Psoas muscle (tissue), 8 donors: ENCODE measurements around the gene DTNA. TPM values are rescaled to one million over a fixed set of nuclear protein-coding genes. Genes with fewer than 3 reads are reported as not detected.

Experiments used
- ATAC-seq, 4 donors: fragments of 200-7000 bp; cut with Tn5 transposase; one replicate each; pipeline ENCODE4 v1.9.1; 2020; ENCODE audit warnings: moderate library complexity in 3 of 4, mild to moderate bottlenecking in 2 of 4
- DNase-seq, 2 donors: peaks; one replicate each; pipeline ENCODE4 v3.0.0-alpha.2; 2020
- H3K27ac ChIP-seq: fragments of 200-600 bp; one replicate; pipeline ENCODE4 v1.8.0; 2022
- H3K27me3 ChIP-seq, 3 donors: fragments of 200-600 bp in 1 of 3; one replicate each; pipeline versions ENCODE4 v1.6.1 to v1.8.0; 2013 to 2022; ENCODE audit warnings: low read length in 2 of 3, mild to moderate bottlenecking in 2 of 3, moderate library complexity in 1 of 3; ENCODE audit not compliant: insufficient read depth in 3 of 3
- H3K36me3 ChIP-seq, 2 donors: fragments of 200-600 bp in 1 of 2; one replicate each; pipeline versions ENCODE4 v1.6.1 to v1.8.0; 2013 to 2022; ENCODE audit warnings: low read depth in 1 of 2, mild to moderate bottlenecking in 1 of 2, moderate library complexity in 1 of 2; ENCODE audit not compliant: insufficient read depth in 1 of 2
- H3K4me1 ChIP-seq: fragments of 200-600 bp; one replicate; pipeline ENCODE4 v1.8.0; 2022
- H3K4me3 ChIP-seq: fragments of 200-600 bp; one replicate; pipeline ENCODE4 v1.8.0; 2022; ENCODE audit warnings: mild to moderate bottlenecking
- H3K9me3 ChIP-seq: fragments of 200-600 bp; one replicate; pipeline ENCODE4 v1.8.0; 2022
- CTCF ChIP-seq: fragments of 200-600 bp; IDR thresholded peaks from one replicate; pipeline ENCODE4 v1.8.0; 2022; ENCODE audit warnings: antibody characterized with exemption
- WGBS, 3 donors: extraction: QIAGEN DNeasy Blood & Tissue Kit; methylation state at CpG; one replicate each; pipeline versions ENCODE4 v1.1.6 to v1.1.7; 2013; 5-methylcytosine and 5-hydroxymethylcytosine counted together
- intact Hi-C, 2 donors: fragments of 100-400 bp; cut with DNase I; formaldehyde crosslinking; loops; one replicate each; pipeline versions ENCODE4 v1.11.0 to v1.14.2; 2022
- polyA plus RNA-seq, 3 donors: library from polyadenylated mRNA; stranded (reverse); fragments of 200-250 nt; gene quantifications; one replicate each; pipeline ENCODE4 v1.2.3, GENCODE V29; 2013
- total RNA-seq, 4 donors: library from RNA; stranded (reverse); fragmentation: NEBNext Ultra II Directional in 2 of 4; extraction: Animal tissue kit (Norgen Biotek cat#: 25700) in 2 of 4; gene quantifications; one replicate each; pipeline versions ENCODE4 v1.2.1 to v1.2.4, GENCODE V29; 2021 to 2023
- donor health status: healthy with polysubstance abuse.
- donor health status: DM: no; HTN: no; CAD: no; lungs with moderate emphysema.
- donor health status: Bipolar disorder and iron deficiency.
- donor health status: healthy.
- donor health status: DM: yes; HTN: yes; CAD: no.
- donor health status: DM: no; HTN: no; CAD: no.
- donor health status: DM: no; HTN: no; CAD: no.
- donor health status: DM: yes; HTN: yes; CAD: no.

Gene DTNA
- total and polyA plus RNA-seq, 7 donors = 12.6 to 103 (median 82.0) TPM

- ATAC-seq = no peak
- intact Hi-C loops = loop anchor here in 1 of 2 donors (10.0 kb wide), 1 partner anchor 364 kb away; no protein-coding TSS in a partner anchor
- Histone ChIP-seq H3K36me3 (peaks cover 0 to 7% of the 10 kb centered on the region in 2 donors), H3K4me1 (no peaks in the 10 kb centered on the region), H3K9me3 (no peaks in the 10 kb centered on the region), H3K27ac (peak overlapping the region; percentile 25), H3K4me3 (no peak overlapping the region), H3K27me3 (no peaks in the 10 kb centered on the region)
- TF ChIP-seq CTCF = no peak
- 83 to 89% (median 88%) methylated on average over 5 of the region's 5 CpGs for WGBS, 3 donors
- DNase-seq = no peak
These were observed 160.6 kb downstream of the DTNA start for GRCh38 chr18:34870555-34871310.

GRCh38 chr18:34871435-34871834 lies 161.3 kb downstream of the DTNA start:
- H3K4me3 ChIP-seq = no peak overlapping the region
- H3K9me3 ChIP-seq = no peaks in the 10 kb centered on the region
- ATAC-seq (peak in 1 of 4 donors; percentile 34), DNase-seq (no peak)
- intact Hi-C loops = loop anchor here in 1 of 2 donors (10.0 kb wide), 1 partner anchor 363 kb away; no protein-coding TSS in a partner anchor
- H3K4me1 ChIP-seq = no peaks in the 10 kb centered on the region
- no peak for TF ChIP-seq CTCF
- peak overlapping the region; percentile 25 for H3K27ac ChIP-seq
- WGBS, 3 donors = 57 to 65% (median 59%) methylated on average over 2 of the region's 2 CpGs
- H3K36me3 ChIP-seq = peaks cover 0 to 7% of the 10 kb centered on the region in 2 donors
- no peaks in the 10 kb centered on the region for H3K27me3 ChIP-seq

- Histone ChIP-seq H3K36me3 (peaks cover 0 to 7% of the 10 kb centered on the region in 2 donors), H3K27ac (peak overlapping the region; percentile 25), H3K9me3 (no peaks in the 10 kb centered on the region), H3K4me1 (no peaks in the 10 kb centered on the region), H3K4me3 (no peak overlapping the region), H3K27me3 (no peaks in the 10 kb centered on the region)
- 39 to 61% (median 49%) methylated on average over 1 of the region's 1 CpG for WGBS, 3 donors
- TF ChIP-seq CTCF = no peak
- intact Hi-C loops = loop anchor here in 1 of 2 donors (10.0 kb wide), 1 partner anchor 363 kb away; no protein-coding TSS in a partner anchor
- ATAC-seq = peak in 1 of 4 donors; percentile 16
- no peak for DNase-seq
These were observed 162.0 kb downstream of the DTNA start for GRCh38 chr18:34872066-34872465.

GRCh38 chr18:34873986-34874580 lies 164.0 kb downstream of the DTNA start:
- WGBS, 3 donors = 97 to 98% (median 98%) methylated on average over 2 of the region's 2 CpGs
- Histone ChIP-seq H3K9me3 (no peaks in the 10 kb centered on the region), H3K36me3 (peaks cover 0 to 22% of the 10 kb centered on the region in 2 donors), H3K4me3 (no peak overlapping the region), H3K4me1 (no peaks in the 10 kb centered on the region), H3K27ac (no peak overlapping the region), H3K27me3 (no peaks in the 10 kb centered on the region)
- no peak for ATAC-seq
- DNase-seq = no peak
- intact Hi-C loops = loop anchor here in 1 of 2 donors (10.0 kb wide), 1 partner anchor 361 kb away; no protein-coding TSS in a partner anchor
- TF ChIP-seq CTCF = no peak
